Measurements from ENCODE around the gene LGALS9C.
"Not testable (repeated sequence)": the region's sequence is repeated elsewhere in the genome, so short reads cannot be mapped to it uniquely, and the experiment has no call there.

LGALS9C gene

DNA sequence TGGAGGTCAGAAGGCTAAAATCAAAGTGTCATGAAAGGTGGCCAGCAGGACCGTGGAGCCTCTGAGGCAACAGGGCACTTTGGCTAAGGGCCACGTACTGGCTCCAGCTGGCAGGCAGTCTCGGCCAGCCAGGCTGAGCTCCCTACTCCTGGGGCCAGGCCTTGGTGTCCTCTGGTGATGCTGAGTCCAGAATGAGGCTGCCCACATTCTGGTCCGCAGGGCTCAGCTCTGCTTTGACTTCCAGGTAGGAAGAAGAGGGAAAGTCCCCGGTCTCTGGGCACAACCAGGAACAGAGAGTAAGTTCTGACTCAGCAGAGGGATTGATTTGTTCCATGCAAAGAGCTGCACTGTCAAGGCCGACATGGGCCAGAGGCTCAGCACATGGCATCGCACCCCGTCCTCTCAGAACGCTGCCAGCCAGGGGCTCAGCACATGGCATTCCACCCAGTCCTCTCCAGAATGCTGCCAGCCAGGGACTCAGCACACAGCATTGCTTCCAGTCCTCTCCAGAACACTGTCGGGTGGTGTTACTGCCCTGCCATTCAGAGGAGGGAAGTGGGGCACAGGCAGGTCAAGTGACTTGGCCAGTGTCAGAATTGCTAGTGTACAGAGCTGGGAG is 2.5 kb downstream of the LGALS9C start:
- not testable (repeated sequence) for DNase-seq

DNA sequence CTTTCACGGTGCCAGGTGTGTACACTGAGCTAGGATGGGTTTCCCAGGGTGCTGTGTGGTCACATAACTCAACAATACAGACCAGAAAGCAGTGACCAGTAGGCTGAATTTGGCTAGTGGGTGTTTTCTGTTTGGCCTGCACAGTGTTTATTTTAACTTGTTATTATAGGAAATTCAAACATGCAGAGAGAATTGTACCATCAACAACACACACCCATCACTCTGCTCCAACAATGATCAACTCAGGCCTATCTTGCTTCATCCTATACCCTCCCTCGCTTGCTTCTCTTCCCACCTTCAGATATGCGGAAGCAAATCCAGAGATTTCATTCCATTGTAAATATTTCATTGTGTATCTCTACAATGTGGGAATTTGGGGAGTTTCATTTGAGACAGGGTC is 5.2 kb downstream of the LGALS9C start:
- not testable (repeated sequence) for DNase-seq

DNA sequence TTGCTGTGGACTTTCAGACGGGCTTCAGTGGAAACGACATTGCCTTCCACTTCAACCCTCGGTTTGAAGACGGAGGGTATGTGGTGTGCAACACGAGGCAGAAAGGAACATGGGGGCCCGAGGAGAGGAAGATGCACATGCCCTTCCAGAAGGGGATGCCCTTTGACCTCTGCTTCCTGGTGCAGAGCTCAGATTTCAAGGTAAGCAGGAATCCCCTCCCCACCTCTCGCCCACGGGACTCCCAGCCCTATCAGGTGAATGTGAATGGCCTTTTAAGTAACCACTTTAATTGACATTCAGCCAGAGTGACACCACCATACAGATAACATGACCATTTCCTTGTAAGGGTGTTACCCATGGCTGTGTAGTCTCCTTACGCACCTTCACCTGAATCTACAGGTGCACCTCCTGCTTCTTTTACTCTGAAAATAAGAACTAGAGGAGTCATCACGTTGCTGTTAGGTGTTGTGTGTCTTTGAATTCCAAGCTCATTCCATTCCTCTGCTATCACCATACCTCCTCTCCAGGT is 9.4 kb downstream of the LGALS9C start:
- not testable (repeated sequence) for DNase-seq

GRCh38 chr17:18487633-18488032 is 11.0 kb downstream of the LGALS9C start:
- not testable (repeated sequence) for DNase-seq

DNA sequence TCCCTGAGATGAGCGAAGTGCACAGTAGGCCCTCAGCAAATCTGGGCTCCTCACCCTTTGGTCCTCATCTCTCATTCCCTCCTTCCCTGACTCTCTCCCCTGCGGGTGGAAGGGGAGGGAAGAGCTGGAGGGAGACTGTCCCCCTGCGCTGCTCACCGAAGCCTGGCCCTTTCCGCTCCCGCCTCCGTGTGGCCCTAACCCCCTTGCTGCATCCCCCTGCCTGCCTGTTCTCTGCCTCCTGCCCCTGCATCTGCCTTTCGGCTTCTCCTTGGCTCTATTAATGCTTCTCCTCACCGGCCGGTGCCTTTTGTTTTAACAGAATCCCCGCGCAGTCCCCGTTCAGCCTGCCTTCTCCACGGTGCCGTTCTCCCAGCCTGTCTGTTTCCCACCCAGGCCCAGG is 12.0 kb downstream of the LGALS9C start:
- DNase-seq = not testable (repeated sequence)

- DNase-seq = not testable (repeated sequence)
These were observed 13.4 kb downstream of the LGALS9C start for GRCh38 chr17:18490016-18490415.

- DNase-seq = peak; percentile 80
These were observed 16.3 kb downstream of the LGALS9C start for GRCh38 chr17:18492712-18493480.

DNA sequence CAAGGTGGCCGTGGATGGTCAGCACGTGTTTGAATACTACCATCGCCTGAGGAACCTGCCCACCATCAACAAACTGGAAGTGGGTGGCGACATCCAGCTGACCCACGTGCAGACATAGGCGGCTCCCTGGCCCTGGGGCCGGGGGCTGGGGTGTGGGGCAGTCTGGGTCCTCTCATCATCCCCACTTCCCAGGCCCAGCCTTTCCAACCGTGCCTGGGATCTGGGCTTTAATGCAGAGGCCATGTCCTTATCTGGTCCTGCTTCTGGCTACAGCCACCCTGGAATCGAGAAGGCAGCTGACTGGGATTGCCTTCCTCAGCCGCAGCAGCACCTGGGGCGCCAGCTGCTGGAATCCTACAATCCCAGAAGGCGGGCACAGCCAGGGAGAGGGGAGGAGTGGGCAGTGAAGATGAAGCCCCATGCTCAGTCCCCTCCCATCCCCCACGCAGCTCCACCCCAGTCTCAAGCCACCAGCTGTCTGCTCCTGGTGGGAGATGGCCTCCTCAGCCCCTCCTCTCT is 17.7 kb downstream of the LGALS9C start:
- not testable (repeated sequence) for DNase-seq

GRCh38 chr17:18497044-18497443 is 20.5 kb downstream of the LGALS9C start:
- DNase-seq = not testable (repeated sequence)

DNA sequence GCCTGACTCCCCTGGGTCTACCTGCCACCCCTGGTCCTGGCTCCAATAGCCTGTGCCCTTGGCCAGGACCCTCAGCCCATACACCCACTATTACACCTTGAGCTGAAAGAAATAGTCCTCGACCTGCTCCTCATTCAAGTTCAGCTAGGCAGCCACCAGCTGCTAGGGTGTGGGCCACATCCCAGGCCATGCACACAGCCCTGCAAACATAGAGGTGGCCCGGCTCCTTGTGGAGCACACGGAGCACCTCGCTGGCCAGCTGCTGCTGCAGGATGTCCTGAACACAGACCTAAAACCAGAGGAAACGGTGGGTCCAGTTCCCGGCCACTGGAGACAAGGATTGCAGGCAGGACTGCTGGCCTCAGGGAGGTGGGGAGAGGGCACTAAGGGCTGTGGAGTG is 22.5 kb downstream of the LGALS9C start:
- not testable (repeated sequence) for DNase-seq

DNA sequence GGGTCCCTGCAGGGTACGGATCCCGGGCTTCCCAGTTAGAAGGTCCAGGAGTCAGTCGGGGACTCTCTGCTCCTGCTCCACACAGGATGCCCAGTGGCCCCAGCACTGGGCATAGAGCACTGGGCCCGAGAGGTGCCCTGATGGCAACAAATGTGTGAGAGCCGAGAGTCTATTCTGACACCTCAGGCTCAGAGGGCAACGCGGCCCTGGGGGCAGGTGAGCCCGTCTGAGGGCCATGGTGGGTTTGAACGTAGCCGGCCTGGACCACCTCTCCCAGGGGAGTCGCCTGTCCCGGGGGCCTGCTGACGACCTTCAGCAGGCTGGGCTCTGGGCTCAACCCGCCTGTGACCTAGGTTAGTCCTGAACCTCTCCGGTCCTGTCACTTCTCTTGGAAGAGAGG is 23.2 kb downstream of the LGALS9C start:
- DNase-seq = not testable (repeated sequence)

- not testable (repeated sequence) for DNase-seq
These were observed 23.7 kb downstream of the LGALS9C start for GRCh38 chr17:18500281-18500680.

GRCh38 chr17:18500816-18501215 is 24.2 kb downstream of the LGALS9C start:
- not testable (repeated sequence) for DNase-seq

GRCh38 chr17:18503221-18503620 is 26.6 kb downstream of the LGALS9C start:
- DNase-seq = not testable (repeated sequence)

DNA sequence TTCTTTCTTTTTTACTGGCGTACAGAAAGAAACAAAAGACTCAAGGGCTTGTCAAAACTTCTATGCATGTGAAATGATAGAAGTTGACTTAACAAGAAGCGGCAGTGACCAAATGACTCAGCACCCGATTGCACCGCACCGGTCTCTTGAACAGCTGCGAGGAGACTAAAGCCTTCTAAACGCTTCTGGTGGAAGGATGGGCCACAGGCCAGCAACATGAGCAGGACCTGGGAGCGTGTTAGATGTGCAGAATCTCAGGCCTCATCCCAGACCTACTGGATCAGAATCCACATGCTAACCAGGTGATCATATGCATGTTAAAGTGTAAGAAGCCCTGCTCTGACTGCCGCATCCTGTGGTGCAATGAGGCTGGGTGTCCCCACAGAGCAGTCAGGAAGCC is 31.1 kb downstream of the LGALS9C start:
- DNase-seq = not testable (repeated sequence)

DNA sequence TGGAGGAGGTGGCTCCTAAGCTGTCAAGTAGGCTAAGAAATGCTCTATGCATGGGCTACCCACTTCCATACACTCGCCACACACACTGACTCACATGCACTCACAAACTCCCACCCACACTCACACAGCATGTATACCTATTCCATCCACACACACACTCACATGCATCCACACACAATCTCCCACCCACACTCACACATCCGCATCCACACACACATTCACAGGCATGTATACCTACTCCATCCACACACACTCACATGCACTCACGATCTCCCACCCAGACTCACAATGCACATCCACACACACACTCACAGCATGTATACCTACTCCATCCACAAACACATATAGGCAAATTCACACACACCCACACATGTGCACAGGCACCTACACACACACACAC is 32.1 kb downstream of the LGALS9C start:
- not testable (repeated sequence) for DNase-seq

GRCh38 chr17:18521100-18521499 is 44.5 kb downstream of the LGALS9C start:
- DNase-seq = not testable (repeated sequence)

GRCh38 chr17:18525015-18525414 is 48.4 kb downstream of the LGALS9C start:
- DNase-seq = not testable (repeated sequence)

- not testable (repeated sequence) for DNase-seq
These were observed 49.7 kb downstream of the LGALS9C start for GRCh38 chr17:18526168-18526800.

GRCh38 chr17:18527354-18527753 is 50.8 kb downstream of the LGALS9C start:
- DNase-seq = not testable (repeated sequence)

- not testable (repeated sequence) for DNase-seq
These were observed 51.8 kb downstream of the LGALS9C start for GRCh38 chr17:18528435-18528834.

DNA sequence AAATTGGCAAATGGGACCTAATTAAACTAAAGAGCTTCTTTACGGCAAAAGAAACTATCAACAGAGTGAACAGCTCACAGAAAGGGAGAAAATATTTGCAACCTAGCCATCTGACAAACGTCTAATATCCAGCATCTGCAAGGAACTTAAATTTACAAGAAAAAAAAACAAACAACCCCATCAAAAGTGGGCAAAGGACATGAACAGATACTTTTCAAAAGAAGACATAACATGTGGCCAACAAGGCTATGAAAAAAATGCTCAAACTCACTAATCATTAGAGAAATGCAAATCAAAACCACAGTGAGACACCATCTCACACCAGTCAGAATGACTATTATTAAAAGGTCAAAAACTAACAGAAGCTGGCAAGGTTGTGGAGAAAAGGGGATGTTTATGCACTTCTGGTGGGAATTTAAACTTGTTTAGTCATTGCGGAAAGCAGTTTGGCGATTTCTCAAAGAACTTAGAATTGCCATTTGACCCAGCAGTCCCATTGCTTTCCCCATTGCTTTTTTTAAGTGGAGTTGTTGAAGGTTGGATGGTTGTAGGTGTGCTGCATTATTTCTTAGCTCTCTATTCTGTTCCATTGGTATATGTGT is 52.4 kb downstream of the LGALS9C start:
- not testable (repeated sequence) for DNase-seq

DNA sequence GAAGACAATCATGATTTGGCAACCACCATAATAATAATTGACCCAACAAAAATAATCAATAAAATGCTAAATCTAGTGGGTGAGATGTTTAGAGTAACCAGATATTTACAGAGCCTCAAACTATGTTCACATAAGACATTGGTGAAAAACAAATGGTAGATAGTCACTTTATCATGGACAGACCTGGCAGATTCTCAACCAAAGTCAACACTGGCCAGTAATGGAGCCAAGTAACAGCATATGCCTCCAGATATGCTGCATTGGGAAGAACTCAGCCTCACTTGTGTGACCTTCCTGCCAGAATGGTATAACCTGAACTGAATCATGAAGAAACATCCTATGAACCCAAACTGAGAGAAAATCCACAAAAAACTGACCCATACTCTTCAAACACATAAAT is 53.8 kb downstream of the LGALS9C start:
- not testable (repeated sequence) for DNase-seq

All from activated CD4-positive, alpha-beta T cell treated with anti-CD3 and anti-CD28 coated beads, Interleukin-2, Interleukin-6, amounts not matched to agents 100 ng/mL and 50 ng/mL, durations not matched to agents 16 hours and 8 hours (primary cell).